WI38 (cell line): ENCODE results near the gene TMEM273.

Experiments
- H3K4me3 ChIP-seq: 2 replicates; pipeline ENCODE4 v1.5.1; 2011; ENCODE audit warnings: low read depth, mild to moderate bottlenecking, control low read depth, low read length
- TF ChIP-seq, protein P1 (sequence below): IDR thresholded peaks from 2 replicates; pipeline ENCODE4 v1.5.1; 2012; ENCODE audit warnings: low read depth, mild to moderate bottlenecking, control low read depth, low read length

TMEM273 gene

DNA sequence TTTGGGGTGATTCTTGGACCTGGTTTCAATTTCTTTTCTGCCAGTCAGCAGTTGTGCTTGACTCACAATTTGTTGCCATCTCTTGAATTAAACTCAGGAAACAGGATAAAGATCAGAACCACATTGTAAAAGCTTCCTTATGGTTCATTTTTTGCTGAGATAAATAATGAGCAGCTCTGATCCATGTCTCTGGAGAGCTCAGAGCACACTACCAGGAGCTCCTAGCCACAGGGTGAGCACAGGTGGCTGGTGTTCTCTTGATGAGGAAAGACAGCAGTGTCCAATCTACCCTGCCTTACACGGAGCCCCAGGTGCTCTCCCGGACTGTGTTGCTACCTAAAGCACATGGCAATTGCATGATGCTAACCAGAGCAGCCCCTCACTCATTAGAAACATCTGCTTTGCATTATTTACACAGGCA lies 37.2 kb downstream of the TMEM273 start:
- TF ChIP-seq, protein P1, sequence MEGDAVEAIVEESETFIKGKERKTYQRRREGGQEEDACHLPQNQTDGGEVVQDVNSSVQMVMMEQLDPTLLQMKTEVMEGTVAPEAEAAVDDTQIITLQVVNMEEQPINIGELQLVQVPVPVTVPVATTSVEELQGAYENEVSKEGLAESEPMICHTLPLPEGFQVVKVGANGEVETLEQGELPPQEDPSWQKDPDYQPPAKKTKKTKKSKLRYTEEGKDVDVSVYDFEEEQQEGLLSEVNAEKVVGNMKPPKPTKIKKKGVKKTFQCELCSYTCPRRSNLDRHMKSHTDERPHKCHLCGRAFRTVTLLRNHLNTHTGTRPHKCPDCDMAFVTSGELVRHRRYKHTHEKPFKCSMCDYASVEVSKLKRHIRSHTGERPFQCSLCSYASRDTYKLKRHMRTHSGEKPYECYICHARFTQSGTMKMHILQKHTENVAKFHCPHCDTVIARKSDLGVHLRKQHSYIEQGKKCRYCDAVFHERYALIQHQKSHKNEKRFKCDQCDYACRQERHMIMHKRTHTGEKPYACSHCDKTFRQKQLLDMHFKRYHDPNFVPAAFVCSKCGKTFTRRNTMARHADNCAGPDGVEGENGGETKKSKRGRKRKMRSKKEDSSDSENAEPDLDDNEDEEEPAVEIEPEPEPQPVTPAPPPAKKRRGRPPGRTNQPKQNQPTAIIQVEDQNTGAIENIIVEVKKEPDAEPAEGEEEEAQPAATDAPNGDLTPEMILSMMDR: no peak
- no peak overlapping the region for H3K4me3 ChIP-seq

- TF ChIP-seq, protein P1: no peak
- H3K4me3 ChIP-seq: no peak overlapping the region
These were observed 37.8 kb downstream of the TMEM273 start for GRCh38 chr10:49150426-49150825.

- H3K4me3 ChIP-seq: no peak overlapping the region
- TF ChIP-seq, protein P1: no peak
These were observed 38.3 kb downstream of the TMEM273 start for GRCh38 chr10:49149881-49150280.

- no peak overlapping the region for H3K4me3 ChIP-seq
- TF ChIP-seq, protein P1: no peak
These were observed 44.0 kb downstream of the TMEM273 start for GRCh38 chr10:49144058-49144720.

DNA sequence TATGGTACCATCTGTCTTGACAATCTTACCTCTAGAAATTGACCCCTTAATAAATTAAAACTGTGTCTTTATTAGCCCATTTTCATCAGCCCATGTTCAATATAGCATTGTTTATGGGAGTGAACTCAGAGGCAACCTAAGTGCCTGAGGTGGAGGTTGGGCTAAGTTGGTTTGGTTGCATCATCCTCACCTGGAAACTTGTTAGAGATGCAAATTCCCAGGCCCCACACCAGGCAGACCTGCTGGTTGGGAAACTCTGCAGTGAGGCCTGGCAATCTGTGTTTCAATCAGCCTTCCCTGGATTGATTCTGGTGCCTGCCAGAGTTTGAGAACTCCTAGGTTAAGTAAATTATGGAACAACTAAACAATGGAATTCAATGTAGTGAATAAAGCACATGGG lies 44.9 kb downstream of the TMEM273 start:
- no peak overlapping the region for H3K4me3 ChIP-seq
- TF ChIP-seq, protein P1: no peak

DNA sequence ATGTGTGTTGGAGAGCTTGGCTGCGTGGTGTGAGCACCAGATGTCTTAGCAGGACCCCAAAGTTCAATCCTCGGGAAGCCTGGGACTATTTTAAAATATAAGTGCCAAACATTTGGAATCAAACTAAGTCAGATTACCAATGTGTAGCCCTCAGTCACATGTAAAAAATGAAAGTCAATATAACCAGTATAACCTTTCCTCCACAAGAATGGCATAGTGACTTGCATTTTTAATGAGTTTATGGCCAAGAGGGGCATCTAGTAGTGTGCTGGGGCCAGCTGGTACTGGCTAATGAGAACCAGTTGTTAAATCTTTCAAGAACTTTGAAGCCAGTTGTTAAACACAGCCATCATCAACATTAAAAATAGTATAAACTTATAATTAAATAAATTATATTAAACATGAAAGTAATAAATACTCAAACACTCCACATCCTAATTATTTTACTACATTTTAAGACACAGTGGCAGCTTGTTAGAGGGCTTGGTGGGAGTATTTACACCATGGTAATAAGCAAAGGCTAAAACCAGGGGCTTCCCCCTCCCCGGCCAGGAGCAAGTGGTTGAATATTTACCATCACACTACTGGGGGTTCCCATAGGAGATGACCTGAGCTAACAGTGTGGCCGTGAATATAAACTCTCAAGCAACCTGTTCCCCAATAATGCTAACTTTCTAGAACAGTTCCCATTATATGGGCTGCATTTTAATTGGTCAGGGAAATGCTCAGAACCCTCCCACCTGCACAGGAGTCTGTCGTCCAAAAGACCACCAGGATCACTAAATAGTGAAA lies 46.5 kb downstream of the TMEM273 start:
- TF ChIP-seq, protein P1: no peak
- no peak overlapping the region for H3K4me3 ChIP-seq
